GM12874 (cell line): ENCODE measurements around the gene PHACTR2.

Experiments
- CTCF ChIP-seq: IDR thresholded peaks from 2 replicates; pipeline ENCODE4 v1.5.1; 2011; ENCODE audit warnings: low read depth, mild to moderate bottlenecking, control low read depth, low read length, moderate library complexity; ENCODE audit not compliant: insufficient read depth

The PHACTR2 gene

GRCh38 chr6:143692696-143693095, 14.9 kb downstream of the PHACTR2 start:
- no peak for TF ChIP-seq CTCF

- no peak for TF ChIP-seq CTCF
Measured at GRCh38 chr6:143694013-143694412, 16.2 kb downstream of the PHACTR2 start.

- TF ChIP-seq CTCF, result no peak
Measured at GRCh38 chr6:143694560-143694959, 16.8 kb downstream of the PHACTR2 start.

- no peak for TF ChIP-seq CTCF
Measured at GRCh38 chr6:143695130-143695968, 17.6 kb downstream of the PHACTR2 start.

GRCh38 chr6:143695969-143696663, 18.4 kb downstream of the PHACTR2 start:
- no peak for TF ChIP-seq CTCF

GRCh38 chr6:143696664-143697000, 18.9 kb downstream of the PHACTR2 start:
- TF ChIP-seq CTCF, result no peak

GRCh38 chr6:143697076-143697800, 19.5 kb downstream of the PHACTR2 start:
- no peak for TF ChIP-seq CTCF
